Glomerular visceral epithelial cell (primary cell): Measurements from ENCODE around the gene SSH3.

ENCODE experiments used
- DNase-seq: peaks from one replicate; pipeline ENCODE4 v3.0.0-alpha.2; 2016; ENCODE audit errors: extremely low spot score

The SSH3 gene

DNA sequence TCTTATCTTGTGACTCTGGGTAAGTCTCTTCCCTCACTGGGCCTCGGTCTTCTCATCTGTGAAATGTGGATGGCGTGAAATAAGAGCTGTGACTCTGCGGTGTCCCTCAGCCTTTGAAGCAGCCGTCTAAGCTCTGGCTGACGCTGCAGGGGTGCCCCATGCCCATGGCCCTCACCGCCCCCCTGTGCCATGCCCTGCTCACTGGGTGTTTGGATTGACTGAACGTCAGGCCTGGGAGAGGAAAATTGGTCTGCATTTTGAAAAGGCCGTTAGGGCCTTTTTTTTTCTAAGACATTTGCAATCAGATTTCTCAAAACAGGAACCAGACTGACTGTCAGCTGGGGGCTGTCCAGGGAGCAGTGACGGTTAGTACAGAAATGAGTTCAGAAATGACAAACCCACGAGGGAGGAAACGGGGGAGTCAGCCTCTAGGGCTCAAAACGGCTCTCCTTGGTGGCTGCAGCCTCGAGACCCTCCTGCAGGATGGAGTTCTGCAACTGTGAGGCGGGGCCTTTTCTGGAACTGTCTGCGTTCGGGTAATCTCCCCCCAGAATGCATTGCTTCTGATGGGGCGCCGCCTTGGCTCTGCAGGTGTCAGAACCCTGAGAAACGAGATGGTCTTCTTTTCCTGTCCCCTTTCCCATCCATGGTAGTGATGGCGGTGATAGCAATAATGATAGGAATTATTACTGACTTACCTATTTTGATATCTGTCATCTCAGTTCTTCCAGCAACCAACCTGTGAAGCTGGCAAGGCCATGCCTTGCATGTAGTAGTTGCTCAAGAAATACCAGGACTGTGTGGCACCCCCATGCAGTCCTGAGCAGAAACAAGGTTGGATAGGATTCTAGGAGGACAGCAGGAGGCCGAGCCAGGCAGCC is 35.0 kb upstream of the SSH3 start:
- DNase-seq, result no peak

DNA sequence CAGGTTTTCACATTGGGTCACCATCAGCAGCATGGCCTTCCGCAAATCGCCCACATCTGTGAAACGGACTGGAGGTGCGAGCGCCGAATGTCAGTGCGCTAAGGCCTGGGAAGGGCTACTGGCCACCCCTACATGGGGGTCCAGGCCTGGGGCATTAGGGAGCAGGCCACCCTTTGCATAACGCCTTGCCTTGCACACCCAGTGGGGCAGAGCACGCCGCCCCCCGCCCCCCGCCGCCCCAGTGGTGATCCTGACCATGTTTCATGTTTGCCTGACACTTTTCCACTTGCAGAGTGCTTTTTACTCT is 34.4 kb upstream of the SSH3 start:
- no peak for DNase-seq

DNA sequence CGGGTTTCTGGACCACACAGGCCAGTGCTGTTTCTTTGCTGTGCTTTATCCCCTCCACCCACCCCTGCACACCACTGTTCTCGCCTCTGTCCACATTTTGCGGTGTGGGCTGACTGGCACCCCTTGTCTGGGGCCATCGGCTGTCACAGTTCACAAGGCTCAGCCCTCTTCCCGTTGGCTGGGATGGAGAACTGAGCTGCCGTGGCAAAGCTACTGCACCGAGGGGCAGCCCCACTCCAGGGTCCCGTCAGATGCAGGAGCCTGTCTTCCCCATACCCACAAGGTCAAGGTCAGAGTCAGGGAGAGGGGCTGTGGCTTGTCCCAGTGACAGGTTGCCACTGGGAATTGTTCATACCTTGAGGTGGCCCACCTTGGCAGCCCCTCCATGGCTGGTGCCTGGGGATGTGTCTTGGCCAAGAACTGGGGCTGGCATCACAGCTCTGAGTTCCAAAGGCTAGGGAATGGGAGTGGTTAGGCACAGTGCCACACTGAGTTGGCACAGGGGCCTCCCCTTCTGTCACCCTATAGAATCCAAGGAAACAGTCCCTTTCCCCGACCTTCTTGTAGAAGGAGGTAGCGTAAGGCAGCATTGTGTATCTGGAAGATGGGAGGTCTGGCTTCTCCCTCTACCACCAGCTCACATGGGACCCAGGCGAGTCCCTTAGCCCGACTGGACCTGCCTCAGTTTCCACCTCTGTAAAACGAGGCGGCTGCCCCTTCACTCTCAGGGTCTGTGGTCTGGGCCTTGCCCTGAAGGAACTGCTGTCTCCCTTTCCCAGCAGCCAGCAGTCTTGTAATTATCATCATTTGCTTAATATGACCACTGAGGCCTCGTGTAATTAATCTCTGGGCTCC is 33.7 kb upstream of the SSH3 start:
- no peak for DNase-seq

DNA sequence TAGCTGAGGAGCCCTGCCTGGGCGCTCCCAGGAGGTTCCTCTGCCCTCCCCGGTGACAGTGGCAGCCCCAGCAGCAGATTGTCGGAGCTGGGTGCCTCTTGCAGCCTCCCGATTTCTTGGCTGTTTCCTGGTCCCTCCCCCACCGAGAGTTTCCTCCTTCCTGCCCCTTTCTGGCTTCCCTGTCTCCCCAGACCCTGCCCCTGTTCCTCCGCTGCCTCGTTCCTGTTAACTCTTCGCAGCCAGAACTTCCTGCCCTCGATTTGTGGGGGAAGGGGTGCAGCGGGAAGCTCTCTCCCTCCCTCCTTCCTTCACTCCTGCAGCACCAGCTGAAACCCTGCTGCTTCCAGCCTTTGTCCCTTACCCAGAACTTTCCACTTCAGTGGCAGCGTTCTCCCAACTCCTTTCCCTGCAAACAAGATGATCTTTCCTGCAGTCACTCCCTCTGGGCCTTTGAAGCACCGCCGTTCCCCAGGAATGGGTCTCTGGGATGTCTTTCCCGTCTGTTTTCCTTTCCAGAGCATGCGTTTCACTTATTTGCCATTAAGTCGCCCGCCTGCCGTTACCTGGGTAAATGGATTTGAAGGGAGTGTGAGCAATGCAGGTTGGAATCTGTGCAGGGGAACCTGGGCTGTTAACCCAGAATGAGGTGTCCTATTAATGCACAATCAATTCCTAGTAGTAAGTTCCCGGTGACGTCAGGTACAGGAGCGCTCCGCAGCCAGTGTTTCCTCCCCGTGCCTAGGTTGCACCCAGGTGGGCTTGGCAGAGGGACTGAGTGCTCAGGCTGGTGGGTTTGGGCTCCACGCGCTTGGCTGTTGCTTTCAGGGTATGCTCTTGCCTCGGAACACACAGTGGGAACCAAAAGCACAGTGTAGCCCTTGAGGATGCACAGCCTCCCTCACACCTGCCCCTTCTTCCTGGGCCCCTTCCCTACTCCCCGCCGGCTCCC is 32.8 kb upstream of the SSH3 start:
- peak; percentile 13 for DNase-seq

DNA sequence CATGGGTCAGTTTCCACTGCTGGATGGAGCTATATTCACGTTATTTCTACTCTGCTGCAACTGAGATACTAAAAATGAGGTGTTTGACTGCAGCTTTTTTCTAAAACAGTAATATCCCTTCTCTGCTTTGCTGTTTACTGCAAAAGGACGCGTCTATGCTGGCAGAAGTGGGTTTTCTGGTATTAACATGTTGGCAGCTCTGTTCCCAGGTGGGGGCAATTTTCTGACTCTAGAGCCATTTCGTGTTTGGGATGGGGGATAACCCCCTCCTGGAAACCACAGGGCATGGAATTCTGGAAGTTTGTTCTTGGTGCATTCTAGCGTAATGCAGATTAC is 32.2 kb upstream of the SSH3 start:
- DNase-seq, result no peak

DNA sequence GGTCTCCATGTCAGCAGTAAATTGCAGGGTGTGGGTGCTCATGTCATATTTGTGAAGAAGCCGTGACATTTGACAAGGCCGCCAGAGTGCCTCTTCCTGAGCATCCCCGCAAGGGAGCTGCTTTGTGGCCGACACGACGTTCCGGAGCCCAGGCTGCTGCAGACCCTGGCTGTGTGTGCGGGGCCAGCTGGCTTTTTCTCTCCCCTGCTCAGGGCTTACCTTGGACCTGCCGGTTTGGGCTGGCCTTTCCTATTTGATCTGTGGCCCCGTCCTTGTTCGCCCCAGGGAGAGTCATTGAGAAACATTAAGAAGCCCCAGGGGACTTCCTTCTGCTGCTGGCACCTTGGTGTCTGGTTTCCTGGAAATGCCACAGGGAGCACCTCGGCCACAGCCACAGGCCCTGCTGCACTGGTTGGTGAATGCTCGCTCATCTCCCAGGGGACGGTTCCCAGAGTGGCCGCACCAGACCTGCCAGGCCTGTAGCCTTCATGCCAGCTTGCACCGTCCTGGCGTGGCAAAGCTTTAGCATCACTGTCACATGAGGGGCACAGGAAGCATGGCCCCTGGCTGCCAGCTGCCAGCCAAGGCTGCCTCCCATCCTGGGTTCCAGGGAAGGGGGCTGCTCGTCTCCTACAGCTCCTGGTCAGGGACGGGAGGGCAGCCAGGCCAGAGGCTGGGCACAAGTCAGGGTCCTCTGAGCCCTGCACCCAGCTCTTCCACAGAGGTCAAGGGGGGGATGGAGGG is 31.6 kb upstream of the SSH3 start:
- DNase-seq, result no peak

DNA sequence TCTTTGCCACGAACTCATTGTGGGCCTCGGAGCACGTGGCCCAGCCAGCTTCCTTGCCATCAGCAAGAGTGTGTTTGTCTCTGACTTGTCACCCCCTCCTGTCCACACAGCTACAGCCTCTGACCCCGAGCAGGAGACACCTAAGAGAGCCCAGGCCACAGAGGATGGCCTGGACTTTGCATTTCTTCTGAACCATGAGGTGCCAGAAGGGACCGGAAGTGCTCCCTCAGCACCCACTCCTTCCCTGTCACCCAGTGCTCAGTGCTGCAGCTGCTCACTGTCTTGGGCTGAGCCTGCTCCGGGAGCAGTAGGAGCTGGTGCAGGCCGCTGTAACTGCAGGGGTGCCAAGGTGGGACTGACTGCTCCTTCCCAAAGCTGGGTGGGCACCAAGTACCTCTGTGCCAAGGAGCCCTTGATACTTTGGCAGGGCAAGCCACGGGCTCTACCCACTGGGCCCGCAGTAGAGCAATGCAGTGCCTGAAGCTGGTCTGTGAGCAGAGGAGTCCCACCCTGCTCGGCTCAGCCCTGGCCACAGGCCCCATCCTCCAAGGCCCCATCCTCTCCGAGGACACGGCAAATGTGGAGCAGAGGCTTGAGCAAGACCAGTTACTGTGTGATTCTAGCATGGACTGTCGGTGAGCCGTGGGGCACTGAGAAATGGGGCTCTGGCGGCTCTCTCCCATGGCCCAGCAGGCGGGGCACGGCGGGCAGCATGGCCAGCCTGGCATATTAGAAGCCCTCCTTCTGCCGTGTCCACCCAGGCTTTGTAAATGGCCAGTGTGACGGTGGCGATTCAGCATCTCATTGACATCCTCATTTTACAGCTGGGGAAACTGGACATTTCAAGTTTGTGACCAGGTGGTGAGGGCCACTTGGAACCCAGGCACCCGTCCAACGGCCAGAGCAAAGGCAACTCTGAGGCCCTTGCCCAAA is 30.7 kb upstream of the SSH3 start:
- no peak for DNase-seq

DNA sequence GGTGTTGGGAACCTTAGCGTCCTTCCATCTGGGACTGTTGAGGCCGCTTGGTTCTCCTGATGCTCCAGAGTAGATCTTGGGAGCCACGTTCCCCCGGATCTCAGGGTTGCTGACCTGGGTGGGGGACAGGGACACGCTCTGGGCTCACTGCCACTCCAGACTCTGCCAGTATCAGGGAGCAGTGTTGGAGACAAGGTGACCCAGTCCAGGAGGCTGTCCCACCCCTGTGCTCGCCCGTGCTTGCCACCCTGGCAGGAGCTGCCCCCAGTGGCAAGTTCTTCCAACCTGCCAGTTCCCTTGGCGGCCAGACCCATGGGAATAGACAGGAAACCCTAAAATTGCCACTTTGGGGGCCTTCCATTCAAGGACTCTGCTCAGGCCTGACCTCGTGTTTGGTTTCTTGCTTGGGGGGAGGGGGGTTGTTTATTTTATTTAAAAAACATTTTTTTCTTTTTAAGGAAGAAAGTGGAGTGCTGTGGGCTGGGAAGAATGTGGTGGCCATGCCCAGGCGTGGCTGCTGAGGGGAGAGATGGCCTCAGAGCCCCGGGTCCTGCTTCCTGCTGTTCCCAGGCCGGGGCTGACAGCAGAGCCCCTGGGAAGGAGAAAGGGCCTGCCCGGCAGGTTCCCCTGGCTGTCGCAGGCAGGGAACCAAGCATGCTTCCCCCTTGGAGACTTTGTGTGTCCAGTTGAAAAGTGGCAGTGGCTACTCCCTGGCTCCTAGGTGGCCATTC is 29.9 kb upstream of the SSH3 start:
- DNase-seq, result no peak

DNA sequence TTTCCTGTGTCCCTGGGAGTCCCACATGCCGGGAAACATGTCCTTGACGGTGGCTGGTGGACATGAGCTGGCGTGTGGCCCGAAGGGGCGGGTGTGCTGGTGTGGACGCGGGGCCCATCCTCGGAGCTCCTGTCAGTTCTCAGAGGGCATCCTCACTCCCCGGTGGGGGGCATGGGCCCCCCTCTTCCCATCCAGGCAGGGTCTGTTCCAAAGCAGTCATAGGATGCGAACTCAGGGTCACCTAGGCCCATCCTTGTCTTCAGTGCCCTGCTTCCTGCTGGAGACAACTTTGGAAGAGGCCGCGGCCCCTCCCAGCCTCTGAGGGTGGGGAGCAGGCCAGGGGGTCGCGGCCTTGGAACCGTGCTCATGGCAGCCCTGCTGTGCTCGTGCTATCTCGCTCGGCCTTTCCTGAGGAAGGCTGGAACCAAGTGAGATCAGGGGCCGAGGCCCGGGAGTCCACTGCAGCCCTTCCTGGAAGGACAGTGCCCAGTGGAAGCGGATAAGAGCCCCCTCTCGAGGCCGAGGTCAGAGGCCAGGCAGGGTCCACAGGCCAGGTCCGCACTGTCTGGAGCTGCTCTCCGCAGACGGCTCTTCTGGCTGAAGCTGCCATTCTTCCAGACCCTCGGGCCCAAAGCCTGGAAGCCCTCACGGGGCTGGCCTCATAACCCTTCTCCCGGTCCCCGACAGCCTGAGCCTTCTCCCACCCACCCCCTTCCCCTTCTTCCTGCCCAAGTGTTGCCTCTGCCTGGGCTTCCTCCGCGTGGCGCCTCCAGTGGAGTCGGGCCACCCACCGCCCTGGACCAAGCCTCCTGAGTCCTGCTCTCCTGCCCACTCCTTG is 28.3 kb upstream of the SSH3 start:
- no peak for DNase-seq

DNA sequence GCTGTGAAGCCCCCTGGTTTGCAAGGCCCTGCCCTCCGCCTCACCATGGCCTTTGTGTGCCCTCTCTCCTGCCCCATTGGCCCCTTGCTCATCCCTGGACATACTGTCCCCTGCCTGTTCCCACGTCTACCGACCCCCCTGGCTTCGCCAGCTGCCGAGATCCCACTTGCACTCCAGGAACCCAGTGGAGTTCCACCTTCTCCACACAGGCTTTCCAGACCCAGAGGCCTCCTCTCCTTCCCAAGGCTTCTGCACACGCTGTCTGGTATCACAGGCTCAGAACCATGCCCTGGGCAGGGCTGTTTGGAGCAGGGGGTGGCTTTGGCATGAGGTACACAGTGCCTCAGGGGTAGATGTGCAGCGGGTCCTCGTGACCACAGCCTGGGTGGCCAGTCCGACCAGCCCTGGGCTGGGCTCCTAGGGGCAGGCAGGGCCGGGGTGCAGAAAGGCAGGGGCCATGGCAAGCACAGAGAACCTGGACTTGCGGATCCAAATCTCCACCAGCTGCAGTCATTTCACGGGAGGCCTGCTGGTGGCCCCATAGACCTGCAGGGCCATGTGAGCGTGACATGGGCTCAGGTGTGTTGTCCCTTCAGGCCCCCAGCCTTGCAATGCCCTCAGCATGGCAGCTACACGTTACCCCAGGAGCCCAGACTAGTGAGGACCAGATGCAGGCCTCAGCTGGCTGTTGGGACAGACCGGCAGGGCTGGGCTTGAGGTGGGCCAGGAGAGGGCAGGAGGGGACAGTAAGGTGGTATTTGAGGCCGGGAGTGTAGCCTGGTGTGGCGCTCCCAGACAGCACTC is 27.5 kb upstream of the SSH3 start:
- no peak for DNase-seq

DNA sequence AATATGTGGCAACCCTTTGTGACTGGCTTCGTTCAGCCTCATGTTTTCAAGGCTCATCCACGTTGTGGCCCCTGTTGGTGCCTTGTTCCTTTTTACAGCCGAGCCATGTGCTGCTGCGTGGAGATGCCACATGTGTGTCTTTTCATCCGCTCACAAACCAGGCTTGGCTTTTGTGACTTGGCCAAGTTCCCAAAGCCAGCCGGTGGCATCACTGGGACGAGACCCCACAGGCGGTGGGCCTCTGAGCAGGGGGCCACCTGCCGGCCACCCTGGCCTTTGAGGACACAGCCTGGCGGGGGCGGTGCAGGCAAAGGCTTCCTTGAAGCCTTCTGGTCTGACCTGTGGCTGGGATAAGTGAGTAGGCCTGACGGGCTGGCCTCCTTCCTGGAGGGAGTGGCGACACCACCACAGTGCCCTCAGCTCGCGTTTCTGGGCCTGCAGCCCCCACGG is 26.5 kb upstream of the SSH3 start:
- DNase-seq, result no peak

DNA sequence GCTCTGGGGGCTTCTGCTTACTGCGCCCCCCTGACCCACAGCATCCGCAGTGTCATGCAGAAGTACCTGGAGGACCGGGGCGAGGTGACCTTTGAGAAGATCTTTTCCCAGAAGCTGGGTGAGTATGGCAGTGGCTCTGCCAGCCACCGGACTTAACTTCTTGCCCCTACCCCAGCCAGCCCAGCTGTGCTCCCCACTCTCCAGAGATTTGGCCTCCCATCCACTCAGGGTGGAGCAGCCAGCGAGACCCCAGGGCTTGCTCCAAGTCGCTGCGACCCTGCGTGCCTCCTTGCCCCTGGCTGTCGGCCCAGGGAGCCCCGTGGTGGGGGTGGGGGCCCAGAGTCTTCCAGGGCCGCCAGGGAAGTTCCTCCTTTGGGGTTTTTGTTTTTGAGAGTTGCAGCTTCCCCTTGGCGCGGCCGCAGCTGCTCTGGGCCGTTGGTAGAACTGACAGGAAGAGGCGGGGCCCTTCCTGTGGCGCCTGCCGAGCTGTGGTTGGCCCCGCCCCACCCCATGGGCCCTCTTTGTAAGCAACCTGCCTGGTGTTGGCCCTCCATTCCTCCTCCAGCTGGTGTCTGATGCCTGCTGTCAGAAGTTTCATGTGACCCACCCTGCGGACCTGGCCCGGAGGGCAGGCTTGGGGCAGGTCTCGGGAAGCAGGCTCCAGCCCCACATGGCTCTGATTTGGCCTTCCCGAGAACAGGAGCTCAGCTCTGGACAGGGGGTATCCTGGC is 25.9 kb upstream of the SSH3 start:
- DNase-seq, result no peak

DNA sequence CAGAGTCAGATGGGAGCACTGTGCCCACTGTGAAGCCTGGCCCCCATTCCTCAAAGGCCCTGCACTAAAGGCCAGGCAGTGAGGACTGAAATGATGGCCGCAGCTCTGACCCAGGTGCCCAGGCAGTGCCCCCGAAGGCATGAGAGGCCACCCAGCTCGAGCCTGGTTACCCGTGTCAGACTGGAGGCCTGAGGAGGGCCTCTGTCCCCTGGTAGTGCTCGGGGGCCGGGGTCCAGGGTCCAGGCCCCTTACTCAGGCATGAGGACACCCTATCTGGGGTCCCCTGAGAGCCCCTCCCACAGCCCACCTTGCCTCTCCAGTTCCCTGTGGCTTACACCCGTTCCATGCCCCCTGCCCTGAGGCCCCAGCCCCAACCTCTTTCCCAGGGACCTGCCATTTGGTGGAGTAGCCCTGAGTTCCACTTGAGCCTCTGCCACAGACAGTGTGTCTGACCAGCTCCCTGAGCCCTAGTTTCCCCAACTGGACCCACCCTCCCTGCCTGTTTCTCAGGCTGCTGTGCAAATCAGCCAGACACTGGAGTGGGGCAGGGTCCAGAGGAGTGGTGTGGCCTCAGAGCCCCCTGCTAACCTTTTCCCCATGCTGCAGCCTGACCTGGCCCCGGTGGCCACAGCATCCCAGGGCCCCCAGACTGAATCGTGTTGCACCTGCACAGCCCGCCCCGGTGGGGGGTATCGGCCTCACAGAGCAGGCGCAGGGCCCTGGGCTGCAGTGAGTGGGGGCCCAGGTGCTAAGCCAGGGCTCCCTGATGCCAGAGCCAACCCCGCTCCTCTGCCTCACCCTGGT is 25.0 kb upstream of the SSH3 start:
- no peak for DNase-seq

DNA sequence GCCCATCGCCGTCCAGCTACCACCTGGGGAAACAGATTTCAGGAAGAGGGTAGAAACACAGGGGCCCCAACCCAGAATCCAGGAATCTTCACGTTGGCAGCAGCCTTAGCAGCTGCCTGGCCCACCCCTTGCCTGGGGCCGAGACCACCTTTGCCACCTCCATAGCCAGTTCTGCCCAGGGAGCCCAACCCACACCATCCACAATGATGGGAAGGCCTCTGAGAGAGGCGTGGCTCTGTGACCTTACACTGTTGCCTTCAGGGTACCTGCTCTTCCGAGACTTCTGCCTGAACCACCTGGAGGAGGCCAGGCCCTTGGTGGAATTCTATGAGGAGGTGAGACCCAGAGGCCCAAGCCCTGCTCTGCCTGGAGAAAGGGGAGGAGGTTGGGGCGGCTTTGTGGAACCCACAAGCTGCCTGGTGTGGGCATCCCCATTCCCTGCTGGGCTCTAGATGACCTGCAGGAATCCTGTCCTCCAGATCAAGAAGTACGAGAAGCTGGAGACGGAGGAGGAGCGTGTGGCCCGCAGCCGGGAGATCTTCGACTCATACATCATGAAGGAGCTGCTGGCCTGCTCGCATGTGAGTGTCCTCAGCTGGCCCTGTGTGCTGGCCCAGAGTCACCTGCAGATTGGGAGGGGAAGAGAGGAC is 24.3 kb upstream of the SSH3 start:
- DNase-seq, result no peak

DNA sequence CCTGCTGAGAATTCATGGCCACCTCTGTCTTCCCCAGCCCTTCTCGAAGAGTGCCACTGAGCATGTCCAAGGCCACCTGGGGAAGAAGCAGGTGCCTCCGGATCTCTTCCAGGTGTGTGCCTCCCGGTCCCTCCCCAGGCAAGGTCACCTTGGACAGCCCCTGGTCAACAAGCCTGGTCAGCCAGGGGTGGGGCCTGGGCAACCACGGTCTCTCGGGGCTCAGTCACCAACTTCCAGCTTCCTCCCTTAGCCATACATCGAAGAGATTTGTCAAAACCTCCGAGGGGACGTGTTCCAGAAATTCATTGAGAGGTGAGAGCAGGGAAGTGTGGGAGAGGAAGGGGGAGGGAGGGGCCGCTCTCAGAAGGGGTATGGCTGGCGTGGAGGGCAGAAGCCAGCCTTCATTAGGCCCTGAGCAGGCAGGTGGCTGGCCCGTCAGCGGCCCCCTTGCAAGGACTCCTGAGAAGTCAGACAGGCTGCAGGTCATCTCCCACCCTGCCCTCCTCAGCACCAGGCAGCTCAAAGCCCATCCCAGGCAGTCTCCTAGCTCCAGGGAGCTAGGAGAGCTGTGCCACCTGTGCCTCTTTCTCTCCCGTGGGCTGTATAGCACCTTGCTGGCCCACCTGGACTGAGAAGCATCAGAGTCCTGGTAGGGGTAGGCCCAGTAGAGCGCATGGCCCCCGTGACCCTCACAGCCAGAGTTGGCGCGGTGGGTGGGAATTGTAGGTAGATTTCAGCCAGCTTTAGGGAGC is 23.6 kb upstream of the SSH3 start:
- no peak for DNase-seq
